Renal cortex interstitium (tissue), 11 donors: Measurements from ENCODE around the gene EGLN1. TPM values are rescaled to one million over a fixed set of nuclear protein-coding genes. Genes with fewer than 3 reads are reported as not detected.
A peak's percentile ranks its signal among the peaks of the same experiment; 100 is the strongest.

Experiments
- DNase-seq, 11 donors: peaks; one replicate each; pipeline ENCODE4 v3.0.0-alpha.2; 2013; ENCODE audit warnings: low read depth in 9 of 11, low spot score in 4 of 11; ENCODE audit errors: extremely low read depth in 1 of 11
- polyA plus RNA-seq, 3 donors: library from polyadenylated mRNA; unstranded; fragments of 120-200 nt; gene quantifications; one replicate each; pipeline ENCODE4 v1.2.1, GENCODE V29; 2013; ENCODE audit not compliant: insufficient read length in 3 of 3

The EGLN1 gene
- polyA plus RNA-seq, 3 donors = 43.7 to 48.1 (median 46.1) TPM

- no peak for DNase-seq
Observed at GRCh38 chr1:231410036-231410612, 12.0 kb downstream of the EGLN1 start.

- no peak for DNase-seq
Observed at GRCh38 chr1:231408528-231409094, 13.5 kb downstream of the EGLN1 start.

- DNase-seq = no peak
Observed at GRCh38 chr1:231407547-231408396, 14.3 kb downstream of the EGLN1 start.

- DNase-seq = no peak
Observed at GRCh38 chr1:231407049-231407448, 15.0 kb downstream of the EGLN1 start.

- no peak for DNase-seq
Observed at GRCh38 chr1:231404318-231404717, 17.8 kb downstream of the EGLN1 start.

GRCh38 chr1:231401478-231401877 is 20.6 kb downstream of the EGLN1 start:
- no peak for DNase-seq

- no peak for DNase-seq
Observed at GRCh38 chr1:231397886-231398671, 24.0 kb downstream of the EGLN1 start.

- DNase-seq = no peak
Observed at GRCh38 chr1:231396643-231397042, 25.4 kb downstream of the EGLN1 start.

GRCh38 chr1:231395998-231396390 is 26.1 kb downstream of the EGLN1 start:
- no peak for DNase-seq

- peak in 1 of 11 donors; percentile 39 for DNase-seq
Observed at GRCh38 chr1:231395076-231395997, 26.8 kb downstream of the EGLN1 start.

GRCh38 chr1:231393668-231394067 is 28.4 kb downstream of the EGLN1 start:
- no peak for DNase-seq

- DNase-seq = no peak
Observed at GRCh38 chr1:231392389-231393131, 29.5 kb downstream of the EGLN1 start.

GRCh38 chr1:231390071-231390470 is 32.0 kb downstream of the EGLN1 start:
- DNase-seq = no peak

GRCh38 chr1:231387770-231388669 is 34.1 kb downstream of the EGLN1 start:
- DNase-seq = no peak

GRCh38 chr1:231386466-231386865 is 35.6 kb downstream of the EGLN1 start:
- no peak for DNase-seq

GRCh38 chr1:231385416-231385748 is 36.7 kb downstream of the EGLN1 start:
- DNase-seq = no peak
